ENCODE measurements around the gene LRRC36. TPM values are rescaled to one million over a fixed set of nuclear protein-coding genes. Genes with fewer than 3 reads are reported as not detected.

Gene LRRC36
- total and polyA plus RNA-seq, 9 of the 15 experiments (the other 6 are each of a cell fraction or from before 2014, with no cell fraction given): 0.09 to 0.40 (median 0.17) TPM; not detected in 1

DNA sequence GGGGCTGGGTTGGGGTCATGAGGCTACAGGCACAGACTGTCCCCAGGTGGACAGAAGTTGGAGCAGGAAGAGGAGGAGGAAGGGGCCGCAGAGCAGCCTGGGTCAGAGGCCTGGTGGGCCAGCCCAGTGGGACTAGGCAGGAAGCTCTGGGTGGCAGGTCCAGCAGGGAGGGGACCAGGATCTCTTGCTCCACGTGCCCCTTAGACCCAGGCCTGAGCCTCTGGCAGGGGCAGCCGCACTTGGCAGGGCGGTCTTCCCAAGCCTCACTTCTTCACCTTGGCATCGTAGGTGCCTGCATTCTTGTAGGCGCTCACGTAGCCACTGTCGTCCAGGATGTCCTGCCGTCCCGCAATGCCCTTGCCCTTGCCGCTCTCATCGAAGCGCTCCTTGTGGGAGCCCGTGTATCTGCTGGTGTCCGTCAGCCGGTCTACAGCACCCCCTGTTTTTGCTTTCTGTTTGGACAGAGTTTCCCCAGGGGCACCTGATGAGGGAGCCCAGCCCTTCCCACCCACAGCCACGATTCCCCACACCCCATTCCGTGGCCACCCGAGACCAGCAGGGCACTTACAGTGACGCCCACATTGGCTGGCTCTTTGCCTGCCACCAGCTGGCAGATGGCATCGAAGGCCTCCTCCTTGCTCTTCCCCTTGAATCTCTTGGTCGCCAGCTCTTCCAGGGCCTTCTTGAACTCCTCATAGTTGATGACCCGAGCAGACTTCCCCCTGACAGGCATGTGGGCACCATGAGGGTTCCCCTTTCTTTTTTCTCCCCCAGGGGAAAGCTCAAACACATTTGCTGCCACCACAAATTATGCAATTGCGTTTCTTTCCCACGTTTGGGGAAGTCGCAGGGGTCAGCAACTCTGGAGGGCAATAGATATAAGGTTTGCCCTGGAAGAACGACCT lies 63.5 kb downstream of the LRRC36 start:
- Histone ChIP-seq H3K27ac (ENCODE audit: extremely low read depth, low read depth, low read length) (no peak overlapping the region), H3K9me3 (replicated peaks; ENCODE audit: control insufficient read depth, insufficient read depth, low read depth, low read length) (no peaks in the 10 kb centered on the region), H3K27me3 (ENCODE audit: control insufficient read depth in 2 of 2, insufficient read depth in 2 of 2, low read length in 2 of 2) (peaks cover 22 to 71% of the 10 kb centered on the region in 2 experiments), H2AFZ (ENCODE audit: low read depth, low read length) (no peak overlapping the region), H3K9ac (ENCODE audit: insufficient read depth in 1 of 2, low read depth in 2 of 2, low read length in 2 of 2) (peak overlapping the region in 1 of 2 experiments; percentile 76; a peak in 2 of 4 replicates), H3K36me3 (ENCODE audit: control insufficient read depth, insufficient read depth, low read length) (no peaks in the 10 kb centered on the region), H3K79me2 (ENCODE audit: control insufficient read depth, insufficient read depth, low read length) (no peaks in the 10 kb centered on the region), H3K4me2 (ENCODE audit: insufficient read depth, low read length) (no peak overlapping the region), H3K9me1 (ENCODE audit: control insufficient read depth, insufficient read depth, low read length) (no peaks in the 10 kb centered on the region), H4K20me1 (replicated peaks; ENCODE audit: control insufficient read depth, insufficient read depth, low read length) (no peaks in the 10 kb centered on the region), H3K4me3 (no peak overlapping the region), H3K4me1 (replicated peaks in 1 of 2; ENCODE audit: control insufficient read depth in 2 of 2, insufficient read depth in 2 of 2, low read length in 2 of 2) (peaks cover 0 to 49% of the 10 kb centered on the region in 2 experiments; a peak in 3 of 5 replicates)
- POLR2A ChIA-PET: no interaction called here
- ATAC-seq (no peak), DNase-seq (ENCODE audit: extremely low read depth in 1 of 4, low spot score in 3 of 4) (no peak), FAIRE-seq (no peak)
- intact Hi-C loops (cut with micrococcal nuclease) (loop anchor here (10.0 kb wide), 1 partner anchor 45 kb away; no protein-coding TSS in a partner anchor), in situ Hi-C loops (cut with MboI) (no loop called here)
- CTCF ChIA-PET (ENCODE audit: low intra/inter-chr PET ratio): no interaction called here
- no TSS peak for BruUV-seq (replicated peaks)
- 30% methylated on average over 27 of the region's 27 CpGs for WGBS (ENCODE audit: insufficient coverage, low coverage, missing lambda C conversion rate)
- TF ChIP-seq JUNB (CRISPR knock-in tag; conservative IDR thresholded peaks at IDR 0.05) (no peak), LARP7 (IDR thresholded peaks at IDR 0.05) (no peak), ZNF76 (CRISPR knock-in tag; IDR thresholded peaks at IDR 0.05; ENCODE audit: borderline replicate concordance) (no peak), SMC3 (conservative IDR thresholded peaks at IDR 0.05; ENCODE audit: insufficient read depth, low read depth, low read length) (no peak)
- TF ChIP-seq, protein P1, sequence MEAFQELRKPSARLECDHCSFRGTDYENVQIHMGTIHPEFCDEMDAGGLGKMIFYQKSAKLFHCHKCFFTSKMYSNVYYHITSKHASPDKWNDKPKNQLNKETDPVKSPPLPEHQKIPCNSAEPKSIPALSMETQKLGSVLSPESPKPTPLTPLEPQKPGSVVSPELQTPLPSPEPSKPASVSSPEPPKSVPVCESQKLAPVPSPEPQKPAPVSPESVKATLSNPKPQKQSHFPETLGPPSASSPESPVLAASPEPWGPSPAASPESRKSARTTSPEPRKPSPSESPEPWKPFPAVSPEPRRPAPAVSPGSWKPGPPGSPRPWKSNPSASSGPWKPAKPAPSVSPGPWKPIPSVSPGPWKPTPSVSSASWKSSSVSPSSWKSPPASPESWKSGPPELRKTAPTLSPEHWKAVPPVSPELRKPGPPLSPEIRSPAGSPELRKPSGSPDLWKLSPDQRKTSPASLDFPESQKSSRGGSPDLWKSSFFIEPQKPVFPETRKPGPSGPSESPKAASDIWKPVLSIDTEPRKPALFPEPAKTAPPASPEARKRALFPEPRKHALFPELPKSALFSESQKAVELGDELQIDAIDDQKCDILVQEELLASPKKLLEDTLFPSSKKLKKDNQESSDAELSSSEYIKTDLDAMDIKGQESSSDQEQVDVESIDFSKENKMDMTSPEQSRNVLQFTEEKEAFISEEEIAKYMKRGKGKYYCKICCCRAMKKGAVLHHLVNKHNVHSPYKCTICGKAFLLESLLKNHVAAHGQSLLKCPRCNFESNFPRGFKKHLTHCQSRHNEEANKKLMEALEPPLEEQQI (IDR thresholded peaks at IDR 0.05): no peak
- TF ChIP-seq, protein P2, sequence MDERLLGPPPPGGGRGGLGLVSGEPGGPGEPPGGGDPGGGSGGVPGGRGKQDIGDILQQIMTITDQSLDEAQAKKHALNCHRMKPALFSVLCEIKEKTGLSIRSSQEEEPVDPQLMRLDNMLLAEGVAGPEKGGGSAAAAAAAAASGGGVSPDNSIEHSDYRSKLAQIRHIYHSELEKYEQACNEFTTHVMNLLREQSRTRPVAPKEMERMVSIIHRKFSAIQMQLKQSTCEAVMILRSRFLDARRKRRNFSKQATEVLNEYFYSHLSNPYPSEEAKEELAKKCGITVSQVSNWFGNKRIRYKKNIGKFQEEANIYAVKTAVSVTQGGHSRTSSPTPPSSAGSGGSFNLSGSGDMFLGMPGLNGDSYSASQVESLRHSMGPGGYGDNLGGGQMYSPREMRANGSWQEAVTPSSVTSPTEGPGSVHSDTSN (CRISPR knock-in tag; IDR thresholded peaks at IDR 0.05; ENCODE audit: low read depth): no peak
- TF ChIP-seq, protein P2 (tag; conservative IDR thresholded peaks at IDR 0.05; ENCODE audit: low read depth): no peak

Measured in K562 (cell line).